GM18867 (cell line): ENCODE data around the gene PRKCZ.

Experiments
- ATAC-seq: cut with Tn5 transposase; IDR thresholded peaks from one replicate; pipeline ENCODE4 v1.9.1; 2021; ENCODE audit warnings: mild to moderate bottlenecking, moderate library complexity; ENCODE audit not compliant: unreplicated experiment

PRKCZ gene

GRCh38 chr1:2172012-2172411 lies 121.8 kb downstream of the PRKCZ start:
- no peak for ATAC-seq

DNA sequence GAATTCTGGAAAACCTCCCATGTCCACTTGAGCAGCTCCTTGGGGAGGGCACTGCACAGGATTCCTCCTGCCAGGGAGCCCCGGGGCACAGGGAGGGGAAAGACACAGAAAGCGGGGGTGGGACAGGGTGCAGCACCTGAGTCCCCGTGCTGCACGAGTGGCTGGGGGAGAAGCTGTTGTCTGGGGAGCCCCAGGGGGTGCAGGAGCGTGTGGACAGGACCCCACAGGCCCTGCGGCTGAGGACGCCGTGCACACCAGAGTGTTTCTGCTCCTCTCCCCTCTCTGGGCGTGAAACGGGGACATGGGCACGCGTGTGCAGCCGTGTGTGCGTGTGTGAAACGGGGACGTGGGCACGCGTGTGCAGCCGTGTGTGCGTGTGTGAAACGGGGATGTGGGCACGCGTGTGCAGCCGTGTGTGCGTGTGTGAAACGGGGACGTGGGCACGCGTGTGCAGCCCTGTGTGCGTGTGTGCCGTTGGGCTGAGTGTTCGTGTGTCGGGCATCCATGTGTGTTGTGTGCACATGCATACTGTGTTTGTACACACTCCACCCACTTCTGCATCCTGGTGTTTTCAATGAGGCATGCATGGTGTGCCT lies 122.4 kb downstream of the PRKCZ start:
- no peak for ATAC-seq

DNA sequence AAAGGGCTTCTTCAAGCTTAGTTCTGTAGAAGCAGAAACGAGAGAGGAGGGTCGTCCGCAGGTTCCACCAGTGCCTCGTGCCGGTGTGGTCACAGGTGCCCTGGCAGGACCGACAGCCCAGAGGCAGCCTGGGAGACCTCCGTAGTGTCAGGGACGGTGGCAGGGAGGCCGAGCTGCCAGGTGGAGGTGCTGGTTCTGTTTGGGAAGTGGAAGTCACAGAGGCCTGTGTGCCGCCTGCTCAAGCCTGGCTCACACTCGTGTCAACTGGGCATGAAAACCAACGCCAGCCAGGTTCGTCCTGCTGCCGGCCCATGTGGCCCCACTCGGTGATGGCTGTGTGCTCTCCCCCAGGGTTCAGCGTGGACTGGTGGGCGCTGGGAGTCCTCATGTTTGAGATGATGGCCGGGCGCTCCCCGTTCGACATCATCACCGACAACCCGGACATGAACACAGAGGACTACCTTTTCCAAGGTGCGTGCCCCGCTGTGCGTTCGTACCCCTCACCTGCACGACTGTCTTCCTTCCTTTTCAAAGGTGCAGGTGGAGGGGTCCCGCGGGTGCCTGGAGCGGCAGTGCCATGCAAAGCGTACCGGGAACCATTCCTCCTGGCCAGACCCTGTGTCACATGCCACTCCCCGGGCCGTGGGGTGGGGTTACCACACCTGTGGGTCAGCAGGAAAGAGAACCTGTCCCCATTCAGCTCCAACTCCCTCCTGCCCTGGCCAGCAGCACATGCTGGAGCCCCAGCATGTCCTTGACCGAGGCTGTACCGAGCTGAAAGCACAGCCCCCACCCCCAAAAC lies 123.5 kb downstream of the PRKCZ start:
- no peak for ATAC-seq

DNA sequence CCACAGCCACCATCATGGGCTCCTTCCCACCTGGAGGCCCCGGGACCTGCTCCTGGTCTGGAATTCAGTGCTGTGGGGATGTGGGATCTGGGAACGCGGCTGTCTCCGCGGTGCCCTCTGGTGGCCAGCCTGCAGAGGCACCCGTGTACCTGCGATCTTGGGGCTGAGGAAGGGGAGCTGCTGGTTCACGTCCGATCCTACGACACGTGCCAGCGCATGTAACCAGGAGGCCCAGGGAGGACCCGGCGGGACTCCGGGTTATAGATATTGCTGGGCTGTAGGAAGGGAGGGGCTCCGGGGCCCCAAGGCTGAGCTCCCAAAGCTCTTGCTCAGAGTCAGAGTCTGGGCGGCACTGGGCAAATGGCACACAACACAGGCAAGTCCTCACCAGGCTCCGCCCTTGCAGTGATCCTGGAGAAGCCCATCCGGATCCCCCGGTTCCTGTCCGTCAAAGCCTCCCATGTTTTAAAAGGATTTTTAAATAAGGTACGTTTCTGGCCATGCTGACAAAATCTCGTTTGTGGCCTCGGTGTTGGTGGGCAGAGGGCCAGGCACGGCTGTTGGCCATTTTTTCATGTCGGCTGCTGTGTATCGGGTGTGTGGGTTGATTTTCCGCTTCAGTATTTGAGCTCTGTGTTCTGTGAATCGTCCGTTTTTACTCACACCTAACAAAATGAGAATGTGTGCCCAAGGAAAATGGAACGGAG lies 124.3 kb downstream of the PRKCZ start:
- no peak for ATAC-seq

GRCh38 chr1:2175055-2175414 lies 124.8 kb downstream of the PRKCZ start:
- no peak for ATAC-seq

- ATAC-seq, result no peak
Observed at GRCh38 chr1:2175681-2176454, 125.7 kb downstream of the PRKCZ start.

DNA sequence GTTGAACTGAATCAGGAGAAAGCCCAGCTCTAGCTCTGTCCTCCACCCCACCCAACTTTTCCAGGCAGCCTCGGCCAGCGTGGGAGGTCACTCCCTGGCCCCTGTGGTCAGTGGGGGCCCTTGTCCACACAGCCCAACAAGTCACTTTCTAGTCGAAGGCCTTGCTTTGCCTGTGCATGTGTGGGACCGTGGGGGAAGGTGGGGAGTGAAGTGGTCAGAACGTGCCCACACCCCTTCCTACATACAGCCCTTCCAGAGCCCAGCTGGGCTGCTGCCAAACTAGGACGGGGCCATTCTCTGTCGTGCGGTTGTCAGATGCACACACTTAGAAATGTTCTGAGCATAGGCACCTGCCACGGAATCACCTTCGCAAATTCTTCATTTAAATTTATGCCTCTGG lies 126.4 kb downstream of the PRKCZ start:
- no peak for ATAC-seq

DNA sequence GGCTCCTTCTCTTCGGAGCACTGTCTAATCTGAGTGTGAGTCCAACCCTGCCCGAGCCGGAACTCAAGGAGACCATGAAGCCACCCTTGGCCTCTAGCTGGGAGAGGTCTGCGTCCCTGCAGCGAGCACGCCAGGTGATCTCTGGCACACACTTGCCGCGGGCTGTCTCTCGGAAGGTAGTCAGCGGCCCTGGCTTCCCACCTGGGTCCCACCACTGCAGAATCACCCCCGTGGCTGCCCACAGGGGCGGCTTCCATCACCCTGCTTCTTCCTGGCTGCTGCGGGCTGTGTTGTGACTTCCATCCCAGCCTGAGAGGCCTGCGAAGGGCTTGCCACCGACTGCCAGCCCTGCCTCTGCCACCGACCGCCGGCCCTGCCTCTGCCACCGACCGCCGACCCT lies 127.3 kb downstream of the PRKCZ start:
- ATAC-seq, result no peak

DNA sequence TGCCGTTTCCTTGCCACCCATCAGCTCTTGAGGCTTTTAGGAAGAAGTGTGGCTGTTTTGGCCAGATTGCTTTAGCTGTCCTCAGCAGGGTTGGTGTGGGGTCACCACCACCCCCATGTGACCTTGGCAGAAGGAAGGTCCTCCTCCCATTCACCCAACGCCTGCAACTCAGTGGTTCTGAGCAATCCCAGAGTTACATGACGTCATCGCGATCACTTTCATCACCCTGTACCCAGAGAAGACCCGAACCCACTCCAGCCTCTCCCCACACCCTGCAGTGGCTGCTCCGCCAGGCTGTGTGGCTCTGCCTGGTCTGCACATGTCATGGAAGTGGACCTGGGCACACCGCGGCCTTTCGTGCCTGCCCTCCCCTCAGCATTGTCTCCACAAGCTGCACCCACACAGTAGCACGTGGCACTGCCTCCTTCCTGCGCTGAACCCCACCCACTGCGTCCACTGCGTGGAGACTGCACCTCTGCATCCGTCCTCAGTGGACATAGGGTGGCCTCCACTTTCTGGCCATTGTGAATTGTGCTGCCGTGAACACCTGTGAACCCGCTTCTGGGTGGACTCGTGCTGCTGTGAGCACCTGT lies 127.8 kb downstream of the PRKCZ start:
- ATAC-seq, result no peak

DNA sequence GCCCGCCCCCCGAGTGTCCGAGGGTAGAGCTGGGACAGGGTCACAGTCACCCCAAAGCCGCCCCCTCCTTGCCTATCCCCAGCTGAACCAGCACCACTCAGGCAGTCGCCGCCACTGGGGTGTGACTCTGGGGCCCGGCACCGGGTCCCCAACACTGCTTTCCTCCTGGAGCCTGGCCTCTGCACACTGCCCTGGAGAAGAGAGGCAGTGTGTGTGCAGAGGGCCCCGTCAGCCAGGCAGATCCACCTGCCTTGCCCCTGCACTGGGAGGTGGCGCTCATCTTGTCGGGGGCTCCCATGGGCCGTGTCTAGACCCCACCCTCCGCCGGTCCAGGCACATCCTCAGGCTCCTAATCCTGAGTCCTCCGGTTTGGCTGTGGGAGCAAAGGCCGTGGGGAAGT lies 128.7 kb downstream of the PRKCZ start:
- no peak for ATAC-seq

- ATAC-seq, result no peak
Observed at GRCh38 chr1:2179283-2180013, 129.2 kb downstream of the PRKCZ start.

- no peak for ATAC-seq
Observed at GRCh38 chr1:2180297-2181245, 130.4 kb downstream of the PRKCZ start.

DNA sequence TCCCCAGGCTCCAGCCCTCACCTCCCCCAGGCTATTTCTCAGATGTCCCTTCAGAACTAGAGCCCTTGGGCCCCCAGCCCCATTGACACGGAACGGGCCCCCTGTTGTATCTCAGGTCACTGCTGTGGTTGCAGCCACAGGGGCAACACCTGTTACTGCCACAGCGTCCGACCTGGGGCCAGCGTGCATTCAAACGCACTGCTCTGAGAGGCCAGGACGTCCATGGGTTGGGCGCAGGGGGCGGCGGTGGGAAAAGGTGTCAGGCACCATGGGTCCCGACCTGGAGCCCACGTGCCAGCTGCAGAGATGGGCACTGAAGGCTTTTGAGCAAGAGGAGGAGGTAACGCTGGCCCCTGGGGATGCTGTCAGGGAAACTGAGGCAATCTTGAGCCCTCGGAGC lies 131.1 kb downstream of the PRKCZ start:
- no peak for ATAC-seq

GRCh38 chr1:2181752-2182151 lies 131.5 kb downstream of the PRKCZ start:
- no peak for ATAC-seq

DNA sequence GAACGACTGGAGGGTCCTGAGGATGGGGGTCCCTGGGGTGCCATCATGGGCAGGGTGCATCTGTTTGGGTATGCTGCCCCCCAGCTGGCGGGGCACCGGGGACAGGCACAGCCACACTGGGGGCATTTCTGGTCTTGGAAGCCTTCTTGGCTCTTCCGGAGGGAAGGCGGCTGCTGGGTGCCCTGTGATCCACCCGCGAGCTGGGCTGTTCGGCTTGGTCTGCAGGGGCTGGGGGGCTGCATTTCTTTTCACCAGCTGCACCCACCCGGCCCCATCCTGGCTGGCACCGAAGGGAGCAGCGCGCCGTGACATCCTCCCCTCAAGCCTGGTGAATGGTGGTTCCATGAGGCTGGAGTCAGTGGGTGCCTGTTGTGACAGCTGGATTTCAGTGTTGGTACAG lies 132.2 kb downstream of the PRKCZ start:
- ATAC-seq, result no peak

- no peak for ATAC-seq
Observed at GRCh38 chr1:2183937-2184334, 133.7 kb downstream of the PRKCZ start.

- ATAC-seq, result no peak
Observed at GRCh38 chr1:2184531-2184930, 134.3 kb downstream of the PRKCZ start.

DNA sequence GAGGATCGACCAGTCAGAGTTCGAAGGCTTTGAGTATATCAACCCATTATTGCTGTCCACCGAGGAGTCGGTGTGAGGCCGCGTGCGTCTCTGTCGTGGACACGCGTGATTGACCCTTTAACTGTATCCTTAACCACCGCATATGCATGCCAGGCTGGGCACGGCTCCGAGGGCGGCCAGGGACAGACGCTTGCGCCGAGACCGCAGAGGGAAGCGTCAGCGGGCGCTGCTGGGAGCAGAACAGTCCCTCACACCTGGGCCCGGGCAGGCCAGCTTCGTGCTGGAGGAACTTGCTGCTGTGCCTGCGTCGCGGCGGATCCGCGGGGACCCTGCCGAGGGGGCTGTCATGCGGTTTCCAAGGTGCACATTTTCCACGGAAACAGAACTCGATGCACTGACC lies 134.7 kb downstream of the PRKCZ start:
- no peak for ATAC-seq
